Measurements from ENCODE around the gene ASL.
"Not testable (repeated sequence)": the region's sequence is repeated elsewhere in the genome, so short reads cannot be mapped to it uniquely, and the experiment has no call there.

ASL gene
- 10.1 to 19.2 (median 13.3) reads per million in 9 experiments for total RNA-seq

- Mint-ChIP-seq H3K4me3 (peak within 1 kb of the TSS; percentile 84 to 86), H3K9me3 (no peaks in the 10 kb centered on the region), H3K36me3 (ENCODE audit: insufficient read depth) (peaks cover 9% of the 10 kb centered on the region), H3K4me1 (ENCODE audit: low read depth in 2 of 2) (peaks cover 6 to 18% of the 10 kb centered on the region in 2 donors), H3K27ac (peak within 1 kb of the TSS; percentile 81 to 93), H3K27me3 (no peaks in the 10 kb centered on the region)
- peak; percentile 96 for ATAC-seq (replicated peaks)
- DNase-seq = peak; percentile 78 to 84 (median 80)
Observed at GRCh38 chr7:66075590-66076461, at the start of gene ASL. ASL (plus strand) TSS chr7:66075819; CDS start chr7:66076082, 263 bp downstream.

- not testable (repeated sequence) for DNase-seq; H3K36me3 Mint-ChIP-seq (ENCODE audit: insufficient read depth); ATAC-seq (replicated peaks); H3K4me1 Mint-ChIP-seq (ENCODE audit: low read depth in 2 of 2); H3K4me3 Mint-ChIP-seq; H3K27me3 Mint-ChIP-seq; H3K9me3 Mint-ChIP-seq
- peak overlapping the region in 1 of 2 donors; percentile 22 for H3K27ac Mint-ChIP-seq
Observed at GRCh38 chr7:66028342-66028741, 47.3 kb upstream of the ASL start.

- peak; percentile 87 for ATAC-seq (replicated peaks)
- H3K36me3 Mint-ChIP-seq (ENCODE audit: insufficient read depth) = no peaks in the 10 kb centered on the region
- peak in 2 of 3 experiments; percentile 2 to 18 for DNase-seq
Observed at GRCh38 chr7:66033471-66034385, 41.9 kb upstream of the ASL start.

GRCh38 chr7:66034436-66035010 is 41.1 kb upstream of the ASL start:
- peaks cover 4 to 16% of the 10 kb centered on the region in 2 donors for H3K4me1 Mint-ChIP-seq (ENCODE audit: low read depth in 2 of 2)
- H3K27ac Mint-ChIP-seq = peak overlapping the region; percentile 72 to 91
- not testable (repeated sequence) for DNase-seq

More at GRCh38 chr7:66033471-66034385, 41.9 kb upstream of the ASL start:
- Mint-ChIP-seq H3K27me3 (no peaks in the 10 kb centered on the region), H3K4me3 (no peak overlapping the region), H3K9me3 (no peaks in the 10 kb centered on the region), H3K27ac (peak overlapping the region; percentile 72 to 91), H3K4me1 (ENCODE audit: low read depth in 2 of 2) (peaks cover 4 to 16% of the 10 kb centered on the region in 2 donors)

GRCh38 chr7:66036382-66036781 is 39.2 kb upstream of the ASL start:
- Mint-ChIP-seq H3K27me3 (no peaks in the 10 kb centered on the region), H3K9me3 (no peaks in the 10 kb centered on the region), H3K4me1 (ENCODE audit: low read depth in 2 of 2) (peaks cover 4 to 16% of the 10 kb centered on the region in 2 donors), H3K36me3 (ENCODE audit: insufficient read depth) (no peaks in the 10 kb centered on the region), H3K4me3 (no peak overlapping the region), H3K27ac (no peak overlapping the region)
- DNase-seq (no peak), ATAC-seq (replicated peaks) (no peak)

More at GRCh38 chr7:66034436-66035010, 41.1 kb upstream of the ASL start:
- not testable (repeated sequence) for H3K9me3 Mint-ChIP-seq; H3K36me3 Mint-ChIP-seq (ENCODE audit: insufficient read depth); H3K27me3 Mint-ChIP-seq; H3K4me3 Mint-ChIP-seq
- ATAC-seq (replicated peaks) = peak; percentile 43

- Mint-ChIP-seq H3K4me3 (no peak overlapping the region), H3K27ac (no peak overlapping the region), H3K27me3 (no peaks in the 10 kb centered on the region), H3K4me1 (ENCODE audit: low read depth in 2 of 2) (peaks cover 4 to 16% of the 10 kb centered on the region in 2 donors), H3K36me3 (ENCODE audit: insufficient read depth) (no peaks in the 10 kb centered on the region), H3K9me3 (no peaks in the 10 kb centered on the region)
- no peak for ATAC-seq (replicated peaks)
- no peak for DNase-seq
Observed at GRCh38 chr7:66036788-66037187, 38.8 kb upstream of the ASL start.

GRCh38 chr7:66039094-66039670 is 36.4 kb upstream of the ASL start:
- Mint-ChIP-seq H3K4me1 (ENCODE audit: low read depth in 2 of 2) (peaks cover 5 to 11% of the 10 kb centered on the region in 2 donors), H3K9me3 (no peaks in the 10 kb centered on the region)

GRCh38 chr7:66043681-66044497 is 31.7 kb upstream of the ASL start:
- H3K27ac Mint-ChIP-seq = peak overlapping the region in 1 of 2 donors; percentile 49
- H3K9me3 Mint-ChIP-seq = no peaks in the 10 kb centered on the region
- DNase-seq = peak in 2 of 3 experiments; percentile 6 to 16
- peak; percentile 76 for ATAC-seq (replicated peaks)
- H3K27me3 Mint-ChIP-seq = peaks cover 10 to 13% of the 10 kb centered on the region in 2 donors
- no peaks in the 10 kb centered on the region for H3K36me3 Mint-ChIP-seq (ENCODE audit: insufficient read depth)
- peaks cover 5 to 7% of the 10 kb centered on the region in 2 donors for H3K4me1 Mint-ChIP-seq (ENCODE audit: low read depth in 2 of 2)
- H3K4me3 Mint-ChIP-seq = peak overlapping the region; percentile 67 to 76

More at GRCh38 chr7:66039094-66039670, 36.4 kb upstream of the ASL start:
- no peak overlapping the region for H3K4me3 Mint-ChIP-seq
- H3K36me3 Mint-ChIP-seq (ENCODE audit: insufficient read depth) = no peaks in the 10 kb centered on the region
- H3K27ac Mint-ChIP-seq = no peak overlapping the region
- ATAC-seq (replicated peaks) (no peak), DNase-seq (no peak)
- H3K27me3 Mint-ChIP-seq = peaks cover 6 to 8% of the 10 kb centered on the region in 2 donors

GRCh38 chr7:66044498-66044854 is 31.1 kb upstream of the ASL start:
- not testable (repeated sequence) for DNase-seq; H3K9me3 Mint-ChIP-seq; H3K4me1 Mint-ChIP-seq (ENCODE audit: low read depth in 2 of 2); ATAC-seq (replicated peaks); H3K36me3 Mint-ChIP-seq (ENCODE audit: insufficient read depth)
- Mint-ChIP-seq H3K27me3 (peaks cover 10 to 13% of the 10 kb centered on the region in 2 donors), H3K27ac (peak overlapping the region in 1 of 2 donors; percentile 49), H3K4me3 (peak overlapping the region; percentile 67 to 76)

GRCh38 chr7:66047426-66047825 is 28.2 kb upstream of the ASL start:
- no peak overlapping the region for H3K4me3 Mint-ChIP-seq
- peaks cover 10 to 13% of the 10 kb centered on the region in 2 donors for H3K27me3 Mint-ChIP-seq
- no peaks in the 10 kb centered on the region for H3K36me3 Mint-ChIP-seq (ENCODE audit: insufficient read depth)
- no peaks in the 10 kb centered on the region for H3K9me3 Mint-ChIP-seq
- no peak for DNase-seq
- peaks cover 5 to 7% of the 10 kb centered on the region in 2 donors for H3K4me1 Mint-ChIP-seq (ENCODE audit: low read depth in 2 of 2)
- no peak overlapping the region for H3K27ac Mint-ChIP-seq
- ATAC-seq (replicated peaks) = no peak

GRCh38 chr7:66049886-66050285 is 25.7 kb upstream of the ASL start:
- not testable (repeated sequence) for H3K27ac Mint-ChIP-seq; ATAC-seq (replicated peaks); H3K4me1 Mint-ChIP-seq (ENCODE audit: low read depth in 2 of 2); DNase-seq; H3K36me3 Mint-ChIP-seq (ENCODE audit: insufficient read depth); H3K4me3 Mint-ChIP-seq; H3K27me3 Mint-ChIP-seq; H3K9me3 Mint-ChIP-seq

- DNase-seq (no peak), ATAC-seq (replicated peaks) (no peak)
- Mint-ChIP-seq H3K27ac (no peak overlapping the region), H3K27me3 (no peaks in the 10 kb centered on the region), H3K4me1 (ENCODE audit: low read depth in 2 of 2) (peaks cover 3 to 4% of the 10 kb centered on the region in 2 donors), H3K36me3 (ENCODE audit: insufficient read depth) (peaks cover 2% of the 10 kb centered on the region), H3K4me3 (no peak overlapping the region), H3K9me3 (no peaks in the 10 kb centered on the region)
Observed at GRCh38 chr7:66050337-66050957, 25.2 kb upstream of the ASL start.

Data from effector memory CD8-positive, alpha-beta T cell (primary cell).